DOHH2 (cell line): ENCODE data around the gene SPESP1.

Experiments used
- H3F3A ChIP-seq: fragments of 200-600 bp; sonication (generic), shearing (Covaris generic); 2 replicates; pipeline ENCODE4 v1.6.0; 2016; ENCODE audit warnings: antibody characterized with exemption, mild to moderate bottlenecking; ENCODE audit not compliant: control insufficient read depth, insufficient read depth
- H3K27ac ChIP-seq: fragments of 200-600 bp; sonication (generic); 2 replicates; pipeline ENCODE4 v1.5.1; 2014; ENCODE audit warnings: low read depth, mild to moderate bottlenecking, low read length, moderate library complexity
- H3K27me3 ChIP-seq: fragments of 200-600 bp; sonication (generic); 2 replicates; pipeline ENCODE4 v1.6.1; 2014; ENCODE audit warnings: mild to moderate bottlenecking, low read length, mixed read lengths; ENCODE audit not compliant: control insufficient read depth
- H3K36me3 ChIP-seq: fragments of 200-600 bp; sonication (generic); 2 replicates; pipeline ENCODE4 v1.6.1; 2014; ENCODE audit warnings: mild to moderate bottlenecking, low read length, moderate library complexity, mixed read lengths; ENCODE audit not compliant: control insufficient read depth
- H3K4me1 ChIP-seq: fragments of 200-600 bp; sonication (generic); 2 replicates; pipeline ENCODE4 v1.6.1; 2014; ENCODE audit warnings: mild to moderate bottlenecking, low read length, mixed read lengths; ENCODE audit not compliant: control insufficient read depth
- H3K4me2 ChIP-seq: fragments of 200-600 bp; sonication (generic); 2 replicates; pipeline ENCODE4 v1.6.0; 2014; ENCODE audit warnings: mild to moderate bottlenecking, low read length, moderate library complexity
- H3K4me3 ChIP-seq: fragments of 200-600 bp; sonication (generic); 2 replicates; pipeline ENCODE4 v1.5.1; 2014; ENCODE audit warnings: mild to moderate bottlenecking, low read length, mixed read lengths
- H3K79me2 ChIP-seq: fragments of 200-600 bp; sonication (generic); 2 replicates; pipeline ENCODE4 v1.6.1; 2014; ENCODE audit warnings: mild to moderate bottlenecking, low read length, mixed read lengths; ENCODE audit not compliant: control insufficient read depth
- H3K9me2 ChIP-seq: fragments of 200-600 bp; sonication (generic); replicated peaks from 2 replicates; pipeline ENCODE4 v1.6.1; 2014; ENCODE audit warnings: mild to moderate bottlenecking, low read length, mixed read lengths; ENCODE audit not compliant: control insufficient read depth
- H3K9me3 ChIP-seq: fragments of 200-600 bp; sonication (generic); 2 replicates; pipeline ENCODE4 v1.6.1; 2014; ENCODE audit warnings: antibody characterized with exemption, low read length, mixed read lengths; ENCODE audit not compliant: control insufficient read depth, insufficient read depth
- H4K20me1 ChIP-seq: fragments of 200-600 bp; sonication (generic); 2 replicates; pipeline ENCODE4 v1.6.0; 2014; ENCODE audit warnings: low read depth, mild to moderate bottlenecking, antibody characterized with exemption, low read length, moderate library complexity; ENCODE audit not compliant: control insufficient read depth, insufficient read depth
- CTCF ChIP-seq: fragments of 200-600 bp; sonication (generic); IDR thresholded peaks from one replicate; pipeline ENCODE4 v1.5.1; 2014; ENCODE audit warnings: antibody characterized with exemption, mild to moderate bottlenecking, low read depth, low read length; ENCODE audit not compliant: poor library complexity, severe bottlenecking
- EZH2phosphoT487 ChIP-seq: fragments of 200-600 bp; sonication (generic); IDR thresholded peaks from 2 replicates; pipeline ENCODE4 v1.6.1; 2017; ENCODE audit warnings: borderline replicate concordance, mild to moderate bottlenecking, antibody characterized with exemption, low read length, moderate library complexity, mixed read lengths

Gene SPESP1

GRCh38 chr15:68994149-68994548 is 63.8 kb downstream of the SPESP1 start:
- Histone ChIP-seq H3K79me2 (no peaks in the 10 kb centered on the region), H4K20me1 (no peaks in the 10 kb centered on the region), H3K27ac (no peak overlapping the region), H3K9me2 (no peaks in the 10 kb centered on the region), H3F3A (no peaks in the 10 kb centered on the region), H3K4me1 (no peaks in the 10 kb centered on the region), H3K4me3 (no peak overlapping the region), H3K27me3 (peaks cover 9% of the 10 kb centered on the region; the same call in 1 of the 2 replicates), H3K36me3 (no peaks in the 10 kb centered on the region), H3K4me2 (no peak overlapping the region), H3K9me3 (no peaks in the 10 kb centered on the region)
- TF ChIP-seq EZH2phosphoT487 (no peak), CTCF (no peak)

DNA sequence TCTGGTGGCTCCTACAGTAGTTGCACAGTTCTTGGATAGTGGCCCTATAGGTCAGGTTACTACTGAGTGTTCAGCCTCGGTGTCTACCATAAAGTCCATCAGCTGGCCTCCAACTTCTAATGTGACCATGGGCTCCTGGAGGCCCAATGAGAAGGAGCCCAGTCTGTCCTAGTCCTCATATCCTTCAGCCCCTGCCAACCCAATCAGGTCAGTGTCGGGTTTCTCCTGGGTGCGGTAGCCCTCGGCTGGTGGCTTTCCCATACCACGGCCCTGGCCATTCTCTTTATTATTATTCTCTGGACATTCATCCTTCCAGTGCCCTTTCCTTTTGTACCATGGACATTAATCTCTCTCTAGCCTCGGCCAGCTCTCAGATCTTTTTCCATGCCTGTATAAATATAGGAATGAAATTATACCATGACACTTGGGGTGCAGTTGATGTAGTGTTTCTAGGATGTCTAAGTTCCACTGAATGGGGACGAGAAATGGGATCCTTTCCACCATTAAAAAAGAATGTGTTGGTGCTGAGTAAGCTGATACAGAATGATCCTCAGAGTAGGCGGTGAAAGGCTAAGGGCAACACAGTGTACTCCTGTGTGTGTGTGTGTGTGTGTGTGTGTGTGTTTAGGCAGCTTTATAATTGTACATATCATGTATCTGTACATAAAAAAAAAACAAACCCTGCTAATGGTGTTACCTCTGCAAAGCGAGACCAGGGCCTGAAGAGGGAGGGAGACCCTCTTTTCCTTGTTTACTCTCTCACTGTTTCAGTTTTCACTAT is 64.8 kb downstream of the SPESP1 start:
- Histone ChIP-seq H3K4me1 (no peaks in the 10 kb centered on the region), H4K20me1 (no peaks in the 10 kb centered on the region), H3K9me3 (no peaks in the 10 kb centered on the region), H3K4me2 (no peak overlapping the region), H3K79me2 (no peaks in the 10 kb centered on the region), H3K9me2 (no peaks in the 10 kb centered on the region), H3K27me3 (peaks cover 7% of the 10 kb centered on the region), H3K36me3 (no peaks in the 10 kb centered on the region), H3K27ac (no peak overlapping the region), H3K4me3 (no peak overlapping the region), H3F3A (no peaks in the 10 kb centered on the region)
- TF ChIP-seq EZH2phosphoT487 (no peak), CTCF (no peak)
